Fibroblast of skin of back (primary cell): Measurements from ENCODE around the gene CDYL.

Experiments
- DNase-seq: peaks from one replicate; pipeline ENCODE4 v3.0.0-alpha.2; 2013

CDYL gene

DNA sequence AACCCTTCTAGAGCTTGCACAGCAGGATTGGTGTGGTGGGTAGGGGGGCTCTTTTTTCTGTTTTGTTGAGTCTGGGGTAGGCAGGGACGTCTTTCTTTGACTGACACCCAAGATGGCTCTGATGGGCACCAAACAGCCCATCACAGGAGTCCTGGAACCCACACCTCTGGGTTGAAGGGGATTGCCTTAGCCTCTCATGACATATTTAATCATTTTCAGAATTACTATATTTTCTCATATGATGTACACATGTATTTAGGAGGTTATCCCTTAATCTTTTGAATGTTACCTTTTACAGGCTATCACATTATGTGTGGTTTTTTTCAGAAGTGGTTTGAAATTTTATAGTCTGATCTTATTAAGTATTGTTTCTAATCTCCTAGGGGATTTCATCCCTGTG, 163.0 kb downstream of the CDYL start:
- DNase-seq = no peak

DNA sequence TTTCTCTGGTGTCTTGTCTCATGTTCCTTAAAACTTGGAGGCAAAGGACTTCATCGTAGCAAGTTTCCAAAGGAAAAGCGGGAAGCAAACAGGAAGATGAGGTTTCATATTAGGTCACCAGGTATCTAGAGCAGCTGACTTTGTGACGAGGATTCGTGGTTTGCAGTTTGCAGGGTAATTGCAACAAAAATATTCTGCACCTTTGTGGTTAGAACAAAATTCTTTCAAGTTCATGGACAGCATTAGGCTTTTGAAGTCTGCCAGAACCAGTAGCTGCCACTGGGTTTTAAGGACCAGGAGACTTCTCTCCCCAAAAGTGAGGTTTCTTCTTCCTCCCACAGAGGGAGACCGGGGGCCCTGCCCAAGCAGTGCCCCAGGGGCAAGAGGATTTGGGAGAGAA, 164.2 kb downstream of the CDYL start:
- DNase-seq = no peak

DNA sequence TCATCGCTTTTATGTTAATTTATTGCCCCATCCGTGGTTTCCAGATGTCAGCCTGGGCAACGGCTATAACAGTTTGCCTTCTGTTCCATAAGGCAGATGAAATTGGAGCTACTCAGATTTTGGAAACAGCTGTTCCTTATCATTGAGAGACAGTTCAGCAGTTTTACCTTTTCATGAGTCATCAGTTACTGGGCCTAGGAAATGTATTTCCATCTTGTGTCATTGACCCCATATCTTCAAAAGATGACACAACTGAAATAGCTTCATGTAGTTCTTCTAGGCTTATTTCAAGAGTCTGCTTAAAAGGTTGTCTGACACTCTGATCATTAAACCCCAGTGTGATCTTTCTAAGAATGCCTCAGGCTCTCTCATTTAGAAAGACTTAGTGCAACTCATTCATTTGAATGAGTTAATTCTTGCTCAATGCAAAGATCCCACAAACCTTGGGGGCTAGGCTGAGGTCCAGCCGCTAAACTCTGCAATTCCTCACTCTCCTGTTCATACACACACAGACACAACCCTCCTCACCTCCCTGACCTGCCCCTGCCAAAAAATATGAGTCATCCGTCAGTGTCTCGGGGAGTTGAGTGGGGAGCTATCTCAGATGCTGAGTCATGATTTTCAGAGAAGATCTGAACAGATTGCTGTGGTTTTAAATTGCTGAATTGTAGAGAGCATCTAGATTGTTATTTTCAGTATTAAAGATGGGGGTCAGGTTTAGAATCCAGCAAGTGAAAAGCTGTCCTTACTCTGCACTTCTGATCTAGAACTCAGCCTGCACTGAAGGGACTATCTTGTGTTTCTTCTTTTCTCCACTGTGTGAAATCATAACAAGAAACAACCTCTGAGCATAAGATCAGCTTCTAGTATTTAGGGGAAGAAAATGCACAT, 165.8 kb downstream of the CDYL start:
- DNase-seq = peak; percentile 94

DNA sequence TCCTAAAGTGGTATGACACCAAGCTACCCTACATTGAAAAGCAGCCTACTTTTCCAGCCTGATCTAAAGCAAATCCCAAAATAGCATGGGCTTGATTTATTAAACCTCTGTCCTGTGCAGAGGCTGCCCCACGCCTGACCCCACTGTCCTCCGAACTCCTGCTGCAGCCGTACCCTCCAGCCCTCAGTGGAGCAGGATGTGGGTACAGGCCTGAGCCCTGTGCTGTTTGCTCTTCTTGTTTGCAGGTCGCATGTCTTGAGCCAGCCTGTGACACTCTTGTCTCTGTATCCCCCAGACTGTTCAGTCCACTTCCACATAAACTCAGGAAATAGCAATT, 166.4 kb downstream of the CDYL start:
- DNase-seq = no peak

DNA sequence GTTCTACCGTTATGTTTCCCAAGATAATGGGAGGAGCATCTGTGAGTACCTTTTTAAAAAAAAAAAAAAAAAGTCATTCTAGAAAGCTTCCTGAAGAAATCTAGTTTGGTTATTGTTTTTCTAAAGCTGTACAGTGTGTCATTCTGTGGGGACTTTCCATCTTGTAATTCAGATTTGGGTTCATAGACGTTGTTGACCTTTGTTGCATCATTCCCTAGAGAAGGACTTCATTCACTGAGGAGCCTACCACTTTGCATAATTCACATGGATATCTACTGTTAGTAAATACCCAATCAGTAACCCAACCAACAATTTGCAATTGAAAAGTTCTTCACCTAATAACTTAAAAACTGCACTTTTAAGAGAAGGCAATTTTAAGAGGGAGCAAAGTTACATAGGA, 167.5 kb downstream of the CDYL start:
- no peak for DNase-seq

GRCh38 chr6:4944325-4944724, 168.1 kb downstream of the CDYL start:
- DNase-seq = no peak

- DNase-seq = no peak
These were observed 170.3 kb downstream of the CDYL start for GRCh38 chr6:4946521-4946920.

GRCh38 chr6:4947716-4948115, 171.5 kb downstream of the CDYL start:
- DNase-seq = no peak

- no peak for DNase-seq
These were observed 172.7 kb downstream of the CDYL start for GRCh38 chr6:4948781-4949450.

- DNase-seq = no peak
These were observed 173.9 kb downstream of the CDYL start for GRCh38 chr6:4950076-4950475.

- DNase-seq = no peak
These were observed 174.8 kb downstream of the CDYL start for GRCh38 chr6:4950836-4951533.

DNA sequence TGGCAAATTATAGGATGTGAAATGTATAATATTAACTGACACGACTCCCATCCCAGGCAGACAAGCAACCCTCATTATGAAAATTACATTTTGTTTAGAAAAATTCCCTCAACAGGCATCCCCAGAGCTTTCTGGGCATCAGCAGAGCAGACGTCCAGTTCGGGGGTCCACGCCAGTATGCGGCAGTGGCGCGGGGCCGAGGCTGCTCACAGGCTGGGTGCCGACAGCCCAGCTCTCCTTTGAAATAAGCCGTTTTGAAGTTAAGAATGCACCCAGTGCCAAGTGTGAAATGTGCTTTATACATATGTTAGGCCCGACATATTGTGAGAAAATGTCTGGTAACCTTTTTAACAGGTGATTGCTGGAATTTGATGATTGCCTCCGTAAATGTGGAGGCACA, 177.2 kb downstream of the CDYL start:
- no peak for DNase-seq

- DNase-seq = no peak
These were observed 180.4 kb downstream of the CDYL start for GRCh38 chr6:4956625-4957024.

DNA sequence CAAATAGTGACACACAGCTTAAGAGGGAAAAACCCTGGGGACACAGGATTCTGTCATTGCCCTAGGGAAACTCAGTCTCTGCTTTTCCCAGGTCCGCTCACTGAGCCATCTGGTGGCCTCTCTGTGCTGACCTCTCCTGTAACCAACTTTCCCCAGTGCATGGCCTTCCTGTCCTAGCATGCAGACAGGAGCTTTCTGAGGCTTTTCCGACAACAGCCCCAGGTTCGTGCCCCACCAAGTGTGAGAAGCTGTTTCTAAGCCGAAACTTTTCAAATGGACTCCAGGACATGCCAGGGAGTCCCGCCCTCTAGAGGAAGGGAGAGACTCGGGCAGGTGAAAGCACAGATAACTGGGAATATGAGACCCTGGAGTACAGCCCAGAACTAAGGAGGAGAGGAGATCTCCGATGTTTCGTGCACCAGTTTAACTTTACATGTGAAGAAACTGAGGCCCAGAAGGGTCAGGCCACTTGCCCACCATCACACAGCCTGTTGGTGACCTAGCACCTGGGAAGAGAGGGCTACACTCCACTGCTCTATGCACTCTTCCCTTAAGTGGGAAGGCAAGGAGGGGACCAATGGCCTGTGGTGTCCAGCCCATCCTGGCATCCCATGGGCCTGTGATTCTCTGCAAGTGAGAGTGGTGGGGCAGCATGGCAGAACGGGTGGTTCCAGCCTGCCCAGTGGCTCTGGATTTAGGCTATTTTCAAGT, 181.5 kb downstream of the CDYL start:
- DNase-seq = peak; percentile 15

- no peak for DNase-seq
These were observed 182.4 kb downstream of the CDYL start for GRCh38 chr6:4958624-4959023.

- DNase-seq = no peak
These were observed 185.3 kb downstream of the CDYL start for GRCh38 chr6:4961322-4962168.

GRCh38 chr6:4962905-4963304, 186.7 kb downstream of the CDYL start:
- DNase-seq = peak; percentile 37

- DNase-seq = no peak
These were observed 188.7 kb downstream of the CDYL start for GRCh38 chr6:4964675-4965561.

GRCh38 chr6:4965562-4966389, 189.6 kb downstream of the CDYL start:
- DNase-seq = no peak
